GM18861 (cell line): ENCODE measurements around the gene NXPE2.
"Not testable (repeated sequence)": the region's sequence is repeated elsewhere in the genome, so short reads cannot be mapped to it uniquely, and the experiment has no call there.

ENCODE experiments used
- ATAC-seq: cut with Tn5 transposase; IDR thresholded peaks from one replicate; pipeline ENCODE4 v1.9.1; 2021; ENCODE audit not compliant: unreplicated experiment

The NXPE2 gene

GRCh38 chr11:114678125-114679036 lies at the start of gene NXPE2:
TSS of gene NXPE2 (plus strand) at chr11:114678527. CDS start at chr11:114678576, 49 bp downstream.
- no peak for ATAC-seq

- ATAC-seq = not testable (repeated sequence)
Observed at GRCh38 chr11:114631445-114631965, 46.8 kb upstream of the NXPE2 start.

- ATAC-seq = not testable (repeated sequence)
Observed at GRCh38 chr11:114639440-114639839, 38.9 kb upstream of the NXPE2 start.

DNA sequence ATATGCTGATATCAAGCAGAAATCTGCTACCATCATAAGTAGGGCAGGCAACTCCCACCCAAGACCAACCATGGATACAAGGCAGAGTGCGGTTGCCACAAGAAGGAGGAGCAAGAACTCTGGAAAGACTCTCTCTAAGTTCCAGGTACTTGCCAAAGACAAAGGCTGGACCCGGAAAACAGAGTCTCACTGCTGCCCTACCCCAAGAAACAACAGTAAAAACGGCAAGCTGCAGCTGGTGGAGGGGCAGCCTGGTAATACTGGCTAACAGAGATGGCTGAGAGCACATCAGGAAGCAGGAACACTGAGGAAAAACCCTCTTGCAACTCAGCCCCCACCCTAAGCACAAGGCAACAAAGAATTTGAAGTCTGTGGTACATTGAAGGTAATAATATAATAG lies 27.7 kb upstream of the NXPE2 start:
- ATAC-seq = no peak

DNA sequence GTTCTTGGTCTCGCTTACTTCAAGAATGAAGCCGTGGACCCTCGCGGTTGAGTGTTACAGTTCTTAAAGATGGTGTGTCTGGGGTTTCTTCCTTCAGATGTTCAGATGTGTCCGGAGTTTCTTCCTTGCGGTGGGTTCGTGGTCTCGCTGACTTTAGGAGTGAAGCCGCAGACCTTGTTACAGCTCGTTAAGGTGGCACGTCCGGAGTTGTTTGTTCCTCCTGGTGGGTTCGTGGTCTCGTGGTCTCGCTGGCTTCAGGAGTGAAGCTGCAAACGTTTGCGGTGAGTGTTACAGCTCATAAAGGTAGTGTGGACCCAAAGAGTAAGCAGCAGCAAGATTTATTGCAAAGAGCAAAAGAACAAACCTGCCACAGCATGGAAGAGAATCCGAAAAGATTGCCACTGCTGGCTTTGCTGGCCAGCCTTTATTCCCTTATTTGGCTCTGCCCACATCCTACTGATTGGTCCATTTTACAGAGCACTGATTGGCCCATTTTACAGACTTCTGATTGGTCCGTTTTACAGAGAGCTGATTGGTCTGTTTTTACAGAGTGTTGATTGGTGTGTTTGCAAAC lies 27.1 kb upstream of the NXPE2 start:
- ATAC-seq = no peak

DNA sequence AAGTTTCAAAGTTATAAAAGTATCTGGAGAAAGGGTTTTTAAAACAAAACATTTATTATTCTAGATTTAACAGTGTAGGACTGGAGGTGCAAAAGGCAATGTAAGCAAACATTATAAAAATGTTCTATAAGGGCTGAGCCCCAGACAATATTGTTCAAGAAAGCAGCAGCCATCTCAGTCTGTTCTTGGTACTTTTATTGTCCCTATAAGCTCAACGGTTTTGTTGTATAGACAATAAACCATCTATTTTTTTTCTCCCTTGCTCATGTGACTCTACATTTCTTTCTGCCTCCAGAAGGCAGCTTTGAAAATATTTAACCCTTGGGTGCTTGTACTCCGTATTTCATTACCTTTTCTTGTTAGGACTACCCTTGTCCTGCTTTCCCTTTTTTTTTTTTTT lies 25.2 kb upstream of the NXPE2 start:
- ATAC-seq = no peak

GRCh38 chr11:114664641-114665040 lies 13.7 kb upstream of the NXPE2 start:
- ATAC-seq = no peak

- ATAC-seq = no peak
Observed at GRCh38 chr11:114666760-114667159, 11.6 kb upstream of the NXPE2 start.

- no peak for ATAC-seq
Observed at GRCh38 chr11:114668109-114668508, 10.2 kb upstream of the NXPE2 start.

DNA sequence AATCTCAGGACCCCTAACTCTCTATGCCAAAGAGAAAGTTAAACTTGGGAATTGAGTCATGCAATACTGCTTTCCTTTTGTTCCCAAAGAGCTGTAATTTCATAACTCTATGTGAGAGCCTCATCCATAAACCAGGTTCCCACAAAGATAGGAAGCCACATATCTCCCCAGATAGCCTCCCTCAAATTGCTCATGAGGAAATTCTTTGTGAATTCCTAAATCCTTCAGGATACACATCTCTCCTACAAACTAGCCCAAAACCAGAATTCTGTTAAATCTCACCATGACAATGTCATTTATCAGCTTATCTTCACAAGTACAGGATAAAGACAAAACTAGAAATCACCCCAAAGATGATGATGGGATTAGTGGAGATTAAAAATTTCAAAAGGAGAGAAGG lies 4.7 kb upstream of the NXPE2 start:
- ATAC-seq = no peak

DNA sequence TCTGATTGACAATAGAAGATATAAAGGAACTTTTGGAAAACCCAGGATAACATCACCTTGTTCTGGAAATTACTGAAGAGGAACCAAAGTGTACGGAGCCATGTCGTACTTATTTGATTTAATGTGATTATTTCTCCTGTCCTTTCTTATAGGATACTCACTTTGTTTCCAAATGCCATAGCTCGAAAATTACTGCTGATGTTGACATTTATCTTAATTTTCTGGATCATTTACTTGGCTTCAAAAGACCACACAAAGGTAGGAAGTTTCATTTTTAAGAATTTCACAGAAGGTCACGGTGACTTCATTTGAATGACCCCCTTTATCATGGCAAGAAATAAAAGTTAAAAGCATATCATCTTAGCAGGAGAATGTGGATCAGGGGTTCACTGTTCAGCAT lies 1.2 kb downstream of the NXPE2 start:
- ATAC-seq = no peak

- no peak for ATAC-seq
Observed at GRCh38 chr11:114683007-114683406, 4.7 kb downstream of the NXPE2 start.

GRCh38 chr11:114684636-114685035 lies 6.3 kb downstream of the NXPE2 start:
- ATAC-seq = no peak

GRCh38 chr11:114685097-114685496 lies 6.8 kb downstream of the NXPE2 start:
- ATAC-seq = no peak

GRCh38 chr11:114705280-114706024 lies 27.1 kb downstream of the NXPE2 start:
- ATAC-seq = no peak

GRCh38 chr11:114709960-114710359 lies 31.6 kb downstream of the NXPE2 start:
- ATAC-seq = no peak

DNA sequence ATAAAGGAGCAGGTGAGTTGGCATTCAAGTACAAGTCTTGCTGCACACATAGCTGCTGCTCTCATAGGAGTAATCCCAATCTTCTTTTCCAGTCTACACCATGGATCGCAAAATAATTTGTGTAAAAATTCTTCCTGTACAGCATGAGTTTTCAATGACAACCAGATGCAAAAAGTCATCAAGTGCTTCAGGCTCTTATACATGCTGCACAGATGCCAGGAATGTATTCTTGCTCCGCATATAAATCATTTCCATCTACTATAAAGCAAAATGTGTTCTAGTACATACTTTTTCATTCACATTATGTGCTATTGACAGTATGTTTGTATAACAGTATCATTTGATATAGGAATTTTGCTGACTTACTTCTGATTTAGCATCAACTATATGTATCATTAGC lies 35.4 kb downstream of the NXPE2 start:
- ATAC-seq = no peak

GRCh38 chr11:114719562-114719961 lies 41.2 kb downstream of the NXPE2 start:
- ATAC-seq = no peak

- ATAC-seq = no peak
Observed at GRCh38 chr11:114724916-114725524, 46.7 kb downstream of the NXPE2 start.

- ATAC-seq = no peak
Observed at GRCh38 chr11:114725623-114726022, 47.3 kb downstream of the NXPE2 start.

GRCh38 chr11:114736806-114737205 lies 58.5 kb downstream of the NXPE2 start:
- ATAC-seq = no peak
